ENCODE data around the gene SCG3.
"Not testable (repeated sequence)": the region's sequence is repeated elsewhere in the genome, so short reads cannot be mapped to it uniquely, and the experiment has no call there.

The SCG3 gene

GRCh38 chr15:51681303-51681963, at the start of gene SCG3:
SCG3 (plus strand) TSS chr15:51681503; CDS start chr15:51681756, 253 bp downstream.
- DNase-seq (ENCODE audit: low read depth in 3 of 3): peak in 2 of 3 experiments; percentile 2 to 26

GRCh38 chr15:51634591-51635198, 46.6 kb upstream of the SCG3 start:
- DNase-seq (ENCODE audit: low read depth in 3 of 3): no peak

- DNase-seq (ENCODE audit: low read depth in 3 of 3): no peak
These were observed 39.7 kb upstream of the SCG3 start for GRCh38 chr15:51641490-51642130.

- no peak for DNase-seq (ENCODE audit: low read depth in 3 of 3)
These were observed 38.6 kb upstream of the SCG3 start for GRCh38 chr15:51642696-51643095.

- no peak for DNase-seq (ENCODE audit: low read depth in 3 of 3)
These were observed 34.2 kb upstream of the SCG3 start for GRCh38 chr15:51647128-51647562.

- not testable (repeated sequence) for DNase-seq (ENCODE audit: low read depth in 3 of 3)
These were observed 33.2 kb upstream of the SCG3 start for GRCh38 chr15:51648101-51648500.

GRCh38 chr15:51648643-51649042, 32.7 kb upstream of the SCG3 start:
- DNase-seq (ENCODE audit: low read depth in 3 of 3): not testable (repeated sequence)

- peak in 1 of 3 experiments; percentile 29 for DNase-seq (ENCODE audit: low read depth in 3 of 3)
These were observed 31.4 kb upstream of the SCG3 start for GRCh38 chr15:51649659-51650521.

- no peak for DNase-seq (ENCODE audit: low read depth in 3 of 3)
These were observed 29.1 kb upstream of the SCG3 start for GRCh38 chr15:51652084-51652668.

GRCh38 chr15:51655401-51656057, 25.8 kb upstream of the SCG3 start:
- DNase-seq (ENCODE audit: low read depth in 3 of 3): not testable (repeated sequence)

- DNase-seq (ENCODE audit: low read depth in 3 of 3): no peak
These were observed 22.6 kb upstream of the SCG3 start for GRCh38 chr15:51658664-51659063.

- DNase-seq (ENCODE audit: low read depth in 3 of 3): no peak
These were observed 20.2 kb upstream of the SCG3 start for GRCh38 chr15:51661072-51661471.

- DNase-seq (ENCODE audit: low read depth in 3 of 3): no peak
These were observed 13.8 kb upstream of the SCG3 start for GRCh38 chr15:51667478-51667877.

GRCh38 chr15:51668446-51668845, 12.9 kb upstream of the SCG3 start:
- DNase-seq (ENCODE audit: low read depth in 3 of 3): no peak

GRCh38 chr15:51669381-51669780, 11.9 kb upstream of the SCG3 start:
- no peak for DNase-seq (ENCODE audit: low read depth in 3 of 3)

- no peak for DNase-seq (ENCODE audit: low read depth in 3 of 3)
These were observed 9.1 kb upstream of the SCG3 start for GRCh38 chr15:51672155-51672687.

- no peak for DNase-seq (ENCODE audit: low read depth in 3 of 3)
These were observed 8.1 kb upstream of the SCG3 start for GRCh38 chr15:51672913-51673857.

- DNase-seq (ENCODE audit: low read depth in 3 of 3): no peak
These were observed 6.1 kb upstream of the SCG3 start for GRCh38 chr15:51675234-51675633.

- DNase-seq (ENCODE audit: low read depth in 3 of 3): no peak
These were observed 4.3 kb upstream of the SCG3 start for GRCh38 chr15:51677021-51677420.

GRCh38 chr15:51677452-51677851, 3.9 kb upstream of the SCG3 start:
- DNase-seq (ENCODE audit: low read depth in 3 of 3): no peak
